Activated CD8-positive, alpha-beta T cell treated with anti-CD3 and anti-CD28 coated beads for 36 hours (primary cell): Measurements from ENCODE around the gene HCCS. TPM values are rescaled to one million over a fixed set of nuclear protein-coding genes. Genes with fewer than 3 reads are reported as not detected.
"Not testable (repeated sequence)": the region's sequence is repeated elsewhere in the genome, so short reads cannot be mapped to it uniquely, and the experiment has no call there.

Experiments
- ATAC-seq: fragments of 200-7000 bp; cut with Tn5 transposase; one replicate; pipeline ENCODE4 v1.10.0; 2021; ENCODE audit warnings: mild to moderate bottlenecking, moderate library complexity
- CTCF ChIA-PET: fragments of 350-600 bp; sonication (Branson Sonifier 250); formaldehyde crosslinking; loops from one replicate; lab custom pipeline; 2021; ENCODE audit warnings: antibody characterized with exemption; lab: Charles Lee
- POLR2A ChIA-PET: fragments of 350-600 bp; sonication (Branson Sonifier 250); formaldehyde crosslinking; loops from one replicate; lab custom pipeline; 2021; ENCODE audit warnings: antibody characterized with exemption; lab: Charles Lee
- DNase-seq: peaks from one replicate; pipeline ENCODE4 v3.0.0-alpha.2; 2020
- H3K27ac Mint-ChIP-seq: one replicate; pipeline ENCODE4 v1.8.0; 2021; ENCODE audit warnings: mild to moderate bottlenecking, mixed read lengths
- H3K27me3 Mint-ChIP-seq: one replicate; pipeline ENCODE4 v1.8.0; 2021; ENCODE audit warnings: mixed read lengths
- H3K36me3 Mint-ChIP-seq: one replicate; pipeline ENCODE4 v1.8.0; 2021; ENCODE audit warnings: low read depth, mixed read lengths
- H3K4me1 Mint-ChIP-seq: one replicate; pipeline ENCODE4 v1.8.0; 2021; ENCODE audit warnings: low read depth, mixed read lengths
- H3K4me3 Mint-ChIP-seq: one replicate; pipeline ENCODE4 v1.8.0; 2021; ENCODE audit warnings: mild to moderate bottlenecking, moderate library complexity, mixed read lengths
- H3K9me3 Mint-ChIP-seq: one replicate; pipeline ENCODE4 v1.8.0; 2021; ENCODE audit warnings: mixed read lengths
- intact Hi-C: fragments of 100-400 bp; cut with micrococcal nuclease; formaldehyde crosslinking; loops from one replicate; pipeline ENCODE4 v1.10.0; 2022
- total RNA-seq, 2 experiments: library from RNA; stranded (reverse); gene quantifications; one replicate each; pipeline ENCODE4 v1.2.3, GENCODE V29; 2021
- TF ChIP-seq, protein P1 (sequence below): fragments of 200-600 bp; IDR thresholded peaks from one replicate; pipeline ENCODE4 v1.8.0; 2022; ENCODE audit warnings: antibody characterized with exemption, mild to moderate bottlenecking

Gene HCCS
- total RNA-seq, 2 experiments from 2014 or later, result 23.3 to 26.3 TPM

DNA sequence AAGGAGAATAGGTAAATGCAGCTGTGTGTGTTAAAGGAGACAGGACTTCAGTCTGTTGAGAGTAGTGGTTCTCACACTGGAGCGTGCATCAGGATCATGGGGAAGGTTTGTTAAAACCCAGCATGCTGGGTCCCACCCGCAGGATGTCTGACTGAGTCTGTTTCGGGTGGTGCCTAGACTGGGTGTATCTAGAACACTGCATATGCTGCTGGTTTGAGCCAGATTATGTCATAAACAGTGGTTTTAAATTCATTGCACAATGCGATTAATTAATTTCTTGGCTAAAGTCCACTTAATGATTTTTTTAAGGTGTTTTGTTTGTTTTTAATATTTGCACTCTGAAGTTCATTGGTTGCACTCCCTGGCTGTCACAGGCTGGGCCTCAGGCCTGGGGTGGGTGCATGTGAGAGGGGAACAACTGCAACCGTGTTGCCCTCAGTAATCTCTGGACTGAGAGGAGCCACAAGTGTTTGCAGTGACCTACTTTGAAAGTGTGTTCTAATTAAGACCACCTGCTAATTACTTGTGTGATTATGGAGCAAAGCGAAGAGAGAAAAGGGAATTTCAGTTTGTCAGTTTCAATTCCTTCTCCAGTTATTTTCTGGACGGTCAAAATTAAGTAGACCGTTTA, 8.3 kb downstream of the HCCS start:
- Mint-ChIP-seq H3K27ac (no peak overlapping the region), H3K36me3 (peaks cover 33% of the 10 kb centered on the region), H3K27me3 (no peaks in the 10 kb centered on the region), H3K4me1 (no peaks in the 10 kb centered on the region), H3K4me3 (no peak overlapping the region), H3K9me3 (no peaks in the 10 kb centered on the region)
- ATAC-seq, result no peak
- intact Hi-C loops, result no loop called here
- no peak for DNase-seq
- TF ChIP-seq, protein P1, sequence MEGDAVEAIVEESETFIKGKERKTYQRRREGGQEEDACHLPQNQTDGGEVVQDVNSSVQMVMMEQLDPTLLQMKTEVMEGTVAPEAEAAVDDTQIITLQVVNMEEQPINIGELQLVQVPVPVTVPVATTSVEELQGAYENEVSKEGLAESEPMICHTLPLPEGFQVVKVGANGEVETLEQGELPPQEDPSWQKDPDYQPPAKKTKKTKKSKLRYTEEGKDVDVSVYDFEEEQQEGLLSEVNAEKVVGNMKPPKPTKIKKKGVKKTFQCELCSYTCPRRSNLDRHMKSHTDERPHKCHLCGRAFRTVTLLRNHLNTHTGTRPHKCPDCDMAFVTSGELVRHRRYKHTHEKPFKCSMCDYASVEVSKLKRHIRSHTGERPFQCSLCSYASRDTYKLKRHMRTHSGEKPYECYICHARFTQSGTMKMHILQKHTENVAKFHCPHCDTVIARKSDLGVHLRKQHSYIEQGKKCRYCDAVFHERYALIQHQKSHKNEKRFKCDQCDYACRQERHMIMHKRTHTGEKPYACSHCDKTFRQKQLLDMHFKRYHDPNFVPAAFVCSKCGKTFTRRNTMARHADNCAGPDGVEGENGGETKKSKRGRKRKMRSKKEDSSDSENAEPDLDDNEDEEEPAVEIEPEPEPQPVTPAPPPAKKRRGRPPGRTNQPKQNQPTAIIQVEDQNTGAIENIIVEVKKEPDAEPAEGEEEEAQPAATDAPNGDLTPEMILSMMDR, result no peak
- ChIA-PET POLR2A (no interaction called here), CTCF (no interaction called here)

- H3K4me1 Mint-ChIP-seq, DNase-seq, H3K9me3 Mint-ChIP-seq, POLR2A ChIA-PET, H3K27ac Mint-ChIP-seq, intact Hi-C loops, H3K4me3 Mint-ChIP-seq, CTCF ChIA-PET, H3K27me3 Mint-ChIP-seq, ATAC-seq: not testable (repeated sequence)
- peaks cover 23% of the 10 kb centered on the region for H3K36me3 Mint-ChIP-seq
Observed at GRCh38 chrX:11123087-11123486, 12.0 kb downstream of the HCCS start.

GRCh38 chrX:11124112-11124511, 13.0 kb downstream of the HCCS start:
- CTCF ChIA-PET, result interaction anchor here (1.1 kb wide), 1 partner anchor 13 kb away, joined by 3 read pairs; no protein-coding TSS in a partner anchor
- no peaks in the 10 kb centered on the region for H3K9me3 Mint-ChIP-seq
- no peak for ATAC-seq
- intact Hi-C loops, result no loop called here
- POLR2A ChIA-PET, result no interaction called here
- H3K27me3 Mint-ChIP-seq, result no peaks in the 10 kb centered on the region
- no peak overlapping the region for H3K4me3 Mint-ChIP-seq
- no peaks in the 10 kb centered on the region for H3K4me1 Mint-ChIP-seq
- no peak overlapping the region for H3K27ac Mint-ChIP-seq
- H3K36me3 Mint-ChIP-seq, result peaks cover 21% of the 10 kb centered on the region
- TF ChIP-seq, protein P1, result no peak
- DNase-seq, result no peak

GRCh38 chrX:11125060-11125459, 13.9 kb downstream of the HCCS start:
- Mint-ChIP-seq H3K9me3 (no peaks in the 10 kb centered on the region), H3K4me3 (no peak overlapping the region), H3K4me1 (no peaks in the 10 kb centered on the region), H3K36me3 (peaks cover 15% of the 10 kb centered on the region), H3K27ac (no peak overlapping the region), H3K27me3 (no peaks in the 10 kb centered on the region)
- ChIA-PET CTCF (no interaction called here), POLR2A (no interaction called here)
- DNase-seq (no peak), ATAC-seq (no peak)
- TF ChIP-seq, protein P1, result no peak
- intact Hi-C loops, result no loop called here

- Mint-ChIP-seq H3K4me1 (no peaks in the 10 kb centered on the region), H3K27me3 (no peaks in the 10 kb centered on the region), H3K36me3 (no peaks in the 10 kb centered on the region), H3K9me3 (no peaks in the 10 kb centered on the region), H3K4me3 (no peak overlapping the region), H3K27ac (no peak overlapping the region)
- ChIA-PET CTCF (no interaction called here), POLR2A (no interaction called here)
- DNase-seq (no peak), ATAC-seq (no peak)
- TF ChIP-seq, protein P1, result no peak
- intact Hi-C loops, result loop anchor here (10.0 kb wide), 1 partner anchor 945 kb away; no protein-coding TSS in a partner anchor
Observed at GRCh38 chrX:11129534-11130105, 18.5 kb downstream of the HCCS start.
